ENCODE data around the gene VAMP2.

GRCh38 chr17:8141045-8141444 is 21.7 kb downstream of the VAMP2 start:
- TF ChIP-seq, protein P1, sequence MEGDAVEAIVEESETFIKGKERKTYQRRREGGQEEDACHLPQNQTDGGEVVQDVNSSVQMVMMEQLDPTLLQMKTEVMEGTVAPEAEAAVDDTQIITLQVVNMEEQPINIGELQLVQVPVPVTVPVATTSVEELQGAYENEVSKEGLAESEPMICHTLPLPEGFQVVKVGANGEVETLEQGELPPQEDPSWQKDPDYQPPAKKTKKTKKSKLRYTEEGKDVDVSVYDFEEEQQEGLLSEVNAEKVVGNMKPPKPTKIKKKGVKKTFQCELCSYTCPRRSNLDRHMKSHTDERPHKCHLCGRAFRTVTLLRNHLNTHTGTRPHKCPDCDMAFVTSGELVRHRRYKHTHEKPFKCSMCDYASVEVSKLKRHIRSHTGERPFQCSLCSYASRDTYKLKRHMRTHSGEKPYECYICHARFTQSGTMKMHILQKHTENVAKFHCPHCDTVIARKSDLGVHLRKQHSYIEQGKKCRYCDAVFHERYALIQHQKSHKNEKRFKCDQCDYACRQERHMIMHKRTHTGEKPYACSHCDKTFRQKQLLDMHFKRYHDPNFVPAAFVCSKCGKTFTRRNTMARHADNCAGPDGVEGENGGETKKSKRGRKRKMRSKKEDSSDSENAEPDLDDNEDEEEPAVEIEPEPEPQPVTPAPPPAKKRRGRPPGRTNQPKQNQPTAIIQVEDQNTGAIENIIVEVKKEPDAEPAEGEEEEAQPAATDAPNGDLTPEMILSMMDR (IDR thresholded peaks at IDR 0.05; ENCODE audit: low read length), result no peak
- TF ChIP-seq EZH2 (IDR thresholded peaks at IDR 0.05; ENCODE audit: borderline replicate concordance, low read length), result no peak
